Endodermal cell (in vitro differentiated cells): ENCODE measurements around the gene CUL4A. TPM values are rescaled to one million over a fixed set of nuclear protein-coding genes. Genes with fewer than 3 reads are reported as not detected.

Experiments used
- DNase-seq: peaks from one replicate; pipeline ENCODE4 v3.0.0-alpha.2; 2017
- H3K27ac ChIP-seq: 2 replicates; pipeline ENCODE4 v1.5.1; 2013; ENCODE audit warnings: mild to moderate bottlenecking, low read depth, low read length, moderate library complexity
- H3K27me3 ChIP-seq: 2 replicates; pipeline ENCODE4 v1.6.1; 2013; ENCODE audit warnings: mild to moderate bottlenecking, low read length, moderate library complexity; ENCODE audit not compliant: insufficient read depth, control insufficient read depth, poor library complexity, severe bottlenecking
- H3K36me3 ChIP-seq: 2 replicates; pipeline ENCODE4 v1.7.0; 2013; ENCODE audit warnings: mild to moderate bottlenecking, low read length, moderate library complexity; ENCODE audit not compliant: control insufficient read depth, insufficient read depth
- H3K4me1 ChIP-seq: one replicate; pipeline ENCODE4 v1.7.0; 2013; ENCODE audit warnings: low read length; ENCODE audit not compliant: control insufficient read depth, insufficient read depth
- H3K4me3 ChIP-seq: 2 replicates; pipeline ENCODE4 v1.5.1; 2013; ENCODE audit warnings: mild to moderate bottlenecking, low read length, moderate library complexity
- H3K9ac ChIP-seq: 2 replicates; pipeline ENCODE4 v1.6.1; 2013; ENCODE audit warnings: mild to moderate bottlenecking, low read length, moderate library complexity; ENCODE audit not compliant: poor library complexity, severe bottlenecking; ENCODE audit errors: extremely low read depth
- H3K9me3 ChIP-seq: 2 replicates; pipeline ENCODE4 v1.6.1; 2013; ENCODE audit warnings: mild to moderate bottlenecking, low read length, moderate library complexity; ENCODE audit not compliant: control insufficient read depth
- H3K27ac Mint-ChIP-seq: 2 replicates; pipeline ENCODE4 v1.8.0; 2020; ENCODE audit warnings: mixed read lengths
- H3K27me3 Mint-ChIP-seq: 2 replicates; pipeline ENCODE4 v1.8.0; 2021; ENCODE audit warnings: mild to moderate bottlenecking, mixed read lengths; ENCODE audit not compliant: insufficient read depth
- H3K36me3 Mint-ChIP-seq: 2 replicates; pipeline ENCODE4 v1.8.0; 2020; ENCODE audit warnings: low read depth, mixed read lengths
- H3K4me1 Mint-ChIP-seq: 2 replicates; pipeline ENCODE4 v1.8.0; 2020; ENCODE audit warnings: mixed read lengths
- H3K4me3 Mint-ChIP-seq: 2 replicates; pipeline ENCODE4 v1.8.0; 2020; ENCODE audit warnings: mild to moderate bottlenecking, moderate library complexity, mixed read lengths
- H3K9me3 Mint-ChIP-seq: 2 replicates; pipeline ENCODE4 v1.8.0; 2020; ENCODE audit warnings: mild to moderate bottlenecking, mixed read lengths
- CTCF ChIP-seq: fragments of 200-600 bp; sonication (generic); conservative IDR thresholded peaks from 2 replicates; pipeline ENCODE4 v1.5.0; 2021; ENCODE audit warnings: antibody characterized with exemption, mild to moderate bottlenecking
- WGBS, 2 experiments: methylation state at CpG; one replicate each; pipeline versions ENCODE4 v1.1.5 to v1.1.7; 2013; ENCODE audit warnings: missing lambda C conversion rate in 2 of 2, mixed read lengths in 1 of 2; ENCODE audit not compliant: insufficient coverage in 1 of 2, insufficient read length in 1 of 2; 5-methylcytosine and 5-hydroxymethylcytosine counted together
- total RNA-seq, 2 donors: library from RNA; stranded (reverse); fragmentation: NEBNext Ultra II Directional in 1 of 2; extraction: Animal tissue kit (Norgen Biotek cat#: 25700) in 1 of 2; gene quantifications; 2 replicates in 1 of 2; 3 replicates in 1 of 2; pipeline ENCODE4 v1.2.1, GENCODE V29; 2021

Gene CUL4A
- total RNA-seq, 2 donors from 2014 or later: 92.9 to 99.4 TPM

- Histone ChIP-seq H3K9me3 (no peaks in the 10 kb centered on the region), H3K27me3 (no peaks in the 10 kb centered on the region), H3K36me3 (peaks cover 79% of the 10 kb centered on the region), H3K27ac (peak overlapping the region; percentile 65), H3K4me3 (peak overlapping the region; percentile 31), H3K4me1 (peaks cover 26% of the 10 kb centered on the region), H3K9ac (peak overlapping the region; percentile 43)
- Mint-ChIP-seq H3K4me3 (peak overlapping the region; percentile 51), H3K9me3 (no peaks in the 10 kb centered on the region), H3K36me3 (peaks cover 72% of the 10 kb centered on the region), H3K27me3 (no peaks in the 10 kb centered on the region), H3K27ac (peak overlapping the region; percentile 99), H3K4me1 (peaks cover 44% of the 10 kb centered on the region)
- 88 to 89% methylated on average over 22 to 25 of the region's 25 CpGs for WGBS, 2 experiments
- TF ChIP-seq CTCF: no peak
- DNase-seq: no peak
Measured at GRCh38 chr13:113178070-113178895, 31.1 kb upstream of the CUL4A start.

- no peaks in the 10 kb centered on the region for H3K9me3 Mint-ChIP-seq
- H3K9ac ChIP-seq: peak overlapping the region; percentile 43
Measured at GRCh38 chr13:113178896-113179167, 30.6 kb upstream of the CUL4A start.

More at GRCh38 chr13:113178896-113179167, 30.6 kb upstream of the CUL4A start:
- H3K9me3 ChIP-seq: no peaks in the 10 kb centered on the region
- H3K4me1 ChIP-seq: peaks cover 26% of the 10 kb centered on the region
- H3K27me3 ChIP-seq: no peaks in the 10 kb centered on the region
- Mint-ChIP-seq H3K36me3 (peaks cover 75% of the 10 kb centered on the region), H3K4me3 (peak overlapping the region; percentile 51), H3K27ac (peak overlapping the region; percentile 99), H3K4me1 (peaks cover 44% of the 10 kb centered on the region), H3K27me3 (no peaks in the 10 kb centered on the region)
- DNase-seq: no peak
- no peak for TF ChIP-seq CTCF
- peak overlapping the region; percentile 31 for H3K4me3 ChIP-seq
- WGBS, 2 experiments: 64 to 100% methylated on average over 2 to 3 of the region's 3 CpGs
- H3K27ac ChIP-seq: peak overlapping the region; percentile 65
- peaks cover 80% of the 10 kb centered on the region for H3K36me3 ChIP-seq
